ENCODE measurements around the gene SLC9A9.

The SLC9A9 gene

GRCh38 chr3:143648218-143648617, 200.1 kb downstream of the SLC9A9 start:
- no peak for DNase-seq (ENCODE audit: low read depth)

DNA sequence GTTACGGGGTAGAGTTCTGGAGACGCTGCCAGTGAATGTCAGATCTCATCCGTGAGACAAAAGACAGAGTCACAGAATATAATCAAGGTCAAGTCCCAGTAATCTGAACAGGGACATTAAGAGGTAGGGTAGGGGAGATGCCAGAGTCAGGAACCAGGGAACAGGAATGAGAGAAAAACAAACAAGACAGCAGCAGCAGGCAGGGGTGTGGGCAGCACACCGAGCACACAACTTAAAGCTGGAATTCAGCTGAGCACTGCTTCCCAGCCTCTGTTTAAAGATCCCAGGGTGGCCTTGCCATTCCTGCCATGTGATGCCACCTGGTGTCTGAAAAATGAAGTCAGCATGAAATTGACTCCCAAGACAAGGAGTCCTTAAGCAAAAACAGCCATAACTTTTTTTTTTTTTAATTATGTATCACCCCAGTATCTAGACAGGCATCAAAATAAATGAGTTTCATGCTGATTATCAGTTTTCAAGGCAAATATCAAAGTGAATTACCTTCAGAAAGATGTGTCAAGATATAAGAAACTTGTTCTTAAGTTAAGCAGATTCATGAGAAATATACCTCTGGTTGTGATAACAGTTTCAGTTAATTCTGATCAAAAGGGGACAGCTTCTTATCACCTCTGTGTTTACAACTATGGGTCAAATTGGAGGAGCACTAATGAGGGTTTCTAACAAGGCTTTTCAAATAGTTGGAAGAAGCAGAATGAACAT, 203.7 kb downstream of the SLC9A9 start:
- DNase-seq (ENCODE audit: low read depth): no peak

GRCh38 chr3:143643905-143644304, 204.4 kb downstream of the SLC9A9 start:
- no peak for DNase-seq (ENCODE audit: low read depth)

DNA sequence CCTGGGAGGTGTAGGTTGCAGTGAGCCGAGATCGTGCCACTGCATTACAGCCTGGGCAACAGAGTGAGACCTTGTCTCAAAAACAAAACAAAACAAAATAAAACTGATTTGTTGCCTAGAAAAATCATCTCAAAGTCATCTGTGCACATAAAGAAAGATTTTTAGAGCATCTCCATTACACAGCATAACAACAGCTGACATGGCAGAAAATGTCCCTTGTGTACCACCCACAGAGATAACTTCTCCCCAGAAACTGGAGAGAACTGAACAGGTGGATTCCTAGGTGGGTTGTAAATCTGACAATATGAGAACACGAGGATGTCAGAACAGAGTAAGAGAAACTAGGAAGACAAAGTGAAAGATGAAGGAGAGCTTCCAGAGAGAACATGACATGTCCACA, 207.5 kb downstream of the SLC9A9 start:
- DNase-seq (ENCODE audit: low read depth): no peak

DNA sequence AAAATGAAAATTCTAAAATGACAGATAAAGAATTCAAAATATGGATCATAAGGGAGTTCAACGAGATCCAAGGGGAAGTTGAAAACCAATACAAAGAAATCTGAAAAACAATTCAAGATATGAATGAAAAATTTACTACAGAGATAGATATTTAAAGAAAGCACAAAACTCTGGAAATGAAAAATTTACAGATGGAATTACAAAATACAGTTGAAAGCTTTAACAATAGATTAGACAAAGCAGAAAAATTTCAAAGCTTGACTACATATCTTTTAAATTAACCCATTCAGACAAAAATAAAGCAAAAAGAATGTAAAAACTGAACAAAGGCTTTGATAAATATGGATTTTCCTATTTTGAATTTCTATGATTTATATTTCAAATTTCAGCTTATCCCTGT, 211.1 kb downstream of the SLC9A9 start:
- no peak for DNase-seq (ENCODE audit: low read depth)

DNA sequence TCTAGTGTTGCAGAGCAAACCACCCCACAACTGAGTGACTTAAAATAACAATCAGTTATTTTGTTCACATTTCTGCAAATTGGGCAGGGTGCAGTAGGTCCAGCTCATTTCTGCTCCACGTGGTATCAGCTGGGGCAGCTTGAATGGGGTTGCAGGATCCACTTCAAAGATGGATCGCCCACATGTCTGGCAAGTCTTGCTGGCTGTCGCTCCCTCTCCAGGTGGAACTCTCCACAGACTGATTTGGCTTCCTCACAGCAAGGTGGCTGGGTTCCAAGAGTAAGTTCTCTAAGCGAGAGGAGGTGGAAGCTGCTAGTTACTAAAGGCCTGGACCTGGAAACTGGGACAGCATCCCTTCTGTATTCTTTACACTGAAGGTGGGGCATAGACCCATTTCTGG, 213.3 kb downstream of the SLC9A9 start:
- DNase-seq (ENCODE audit: low read depth): no peak

GRCh38 chr3:143634427-143634826, 213.8 kb downstream of the SLC9A9 start:
- DNase-seq (ENCODE audit: low read depth): no peak

GRCh38 chr3:143633816-143634215, 214.5 kb downstream of the SLC9A9 start:
- DNase-seq (ENCODE audit: low read depth): no peak

DNA sequence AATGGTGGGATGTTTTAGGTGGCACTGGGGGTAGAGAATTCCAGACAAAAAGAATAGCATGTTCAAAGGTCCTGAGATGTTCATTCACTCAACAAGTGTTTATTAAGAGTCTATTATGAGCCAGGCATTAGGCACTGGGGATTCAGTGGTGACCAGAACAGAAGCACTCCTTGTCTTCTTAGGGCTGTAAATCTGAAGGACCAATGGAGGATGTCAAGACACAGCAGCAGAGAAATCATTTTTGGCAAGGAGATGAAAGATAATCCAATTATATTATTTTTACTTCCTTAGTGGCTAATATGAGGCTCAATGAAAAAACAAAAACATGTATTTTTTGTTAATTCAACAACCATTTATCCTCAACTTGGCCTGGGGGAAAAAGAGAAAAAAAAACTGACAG, 218.5 kb downstream of the SLC9A9 start:
- no peak for DNase-seq (ENCODE audit: low read depth)

- DNase-seq (ENCODE audit: low read depth): no peak
These were observed 219.3 kb downstream of the SLC9A9 start for GRCh38 chr3:143628971-143629370.

- DNase-seq (ENCODE audit: low read depth): no peak
These were observed 220.9 kb downstream of the SLC9A9 start for GRCh38 chr3:143627336-143627735.

GRCh38 chr3:143619231-143619630, 229.0 kb downstream of the SLC9A9 start:
- no peak for DNase-seq (ENCODE audit: low read depth)

DNA sequence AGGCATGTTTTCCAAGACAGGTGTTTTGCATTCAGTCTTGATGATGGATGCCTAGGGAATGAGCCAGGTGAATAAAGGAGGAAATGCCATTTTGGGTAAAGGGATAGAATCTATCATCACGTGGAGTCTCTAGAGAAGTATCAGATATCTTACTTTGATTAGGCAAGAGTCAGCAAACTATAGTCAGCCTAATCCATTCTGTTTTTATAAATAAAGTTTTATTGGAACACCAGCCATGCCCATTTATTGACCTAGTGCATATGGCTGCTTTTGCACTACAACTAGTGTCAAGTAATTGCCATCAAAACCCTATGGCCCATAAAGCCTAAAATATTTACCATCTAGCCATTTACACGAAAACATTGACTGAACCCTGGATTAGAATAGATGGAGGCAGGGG, 231.2 kb downstream of the SLC9A9 start:
- no peak for DNase-seq (ENCODE audit: low read depth)

- no peak for DNase-seq (ENCODE audit: low read depth)
These were observed 235.0 kb downstream of the SLC9A9 start for GRCh38 chr3:143613226-143613625.

DNA sequence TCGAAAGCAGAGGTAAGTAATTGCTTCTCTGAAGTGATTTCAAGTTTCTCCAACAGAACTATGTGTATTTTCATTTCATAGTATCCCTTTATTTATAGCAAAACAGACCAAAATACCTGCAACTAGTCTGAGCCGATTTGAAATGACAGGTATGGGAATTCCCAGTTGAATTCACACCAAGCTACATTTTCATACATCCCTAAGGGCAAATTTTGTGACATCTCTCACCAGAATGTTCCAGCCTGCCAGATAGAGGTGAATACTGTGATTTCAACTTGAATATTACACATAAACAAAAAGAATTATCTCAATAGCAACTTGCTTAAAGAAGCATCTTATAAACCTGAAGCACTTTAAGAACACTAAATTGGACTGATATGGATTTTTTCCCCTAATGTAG, 235.7 kb downstream of the SLC9A9 start:
- no peak for DNase-seq (ENCODE audit: low read depth)

- no peak for DNase-seq (ENCODE audit: low read depth)
These were observed 239.3 kb downstream of the SLC9A9 start for GRCh38 chr3:143608966-143609365.

DNA sequence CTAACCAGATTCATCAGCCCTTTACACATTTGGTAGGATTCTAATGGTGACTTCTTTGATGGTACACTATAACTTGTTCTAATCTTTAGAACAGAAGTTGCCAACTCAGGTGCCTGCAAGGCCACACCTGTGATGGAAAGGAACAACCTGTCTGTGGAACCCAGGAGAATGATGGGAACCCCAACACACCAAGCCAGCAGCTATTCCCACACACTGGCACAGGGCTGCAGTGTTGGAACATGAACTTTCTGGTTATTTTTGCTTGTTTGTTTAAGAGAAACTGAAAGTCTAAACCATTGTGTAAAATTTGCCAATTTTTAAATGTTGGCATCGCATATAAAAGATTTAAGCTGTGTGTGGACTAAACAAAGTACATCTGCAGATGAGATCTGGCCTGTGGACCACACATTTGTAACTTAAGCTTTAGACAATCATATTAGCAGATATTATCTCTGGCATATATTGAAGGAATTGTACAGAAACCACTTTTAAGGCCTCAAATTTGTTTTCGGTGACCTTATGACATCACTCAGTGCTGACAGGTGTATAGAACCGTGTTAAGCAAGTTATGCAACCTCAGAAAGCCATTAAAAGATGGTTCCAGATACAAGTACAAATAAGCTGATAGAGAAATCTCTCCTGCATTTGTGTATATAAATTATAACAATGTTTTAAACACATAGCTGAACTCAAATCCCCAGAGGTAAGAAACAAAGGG, 242.9 kb downstream of the SLC9A9 start:
- DNase-seq (ENCODE audit: low read depth): no peak

- no peak for DNase-seq (ENCODE audit: low read depth)
These were observed 243.7 kb downstream of the SLC9A9 start for GRCh38 chr3:143604402-143605185.

DNA sequence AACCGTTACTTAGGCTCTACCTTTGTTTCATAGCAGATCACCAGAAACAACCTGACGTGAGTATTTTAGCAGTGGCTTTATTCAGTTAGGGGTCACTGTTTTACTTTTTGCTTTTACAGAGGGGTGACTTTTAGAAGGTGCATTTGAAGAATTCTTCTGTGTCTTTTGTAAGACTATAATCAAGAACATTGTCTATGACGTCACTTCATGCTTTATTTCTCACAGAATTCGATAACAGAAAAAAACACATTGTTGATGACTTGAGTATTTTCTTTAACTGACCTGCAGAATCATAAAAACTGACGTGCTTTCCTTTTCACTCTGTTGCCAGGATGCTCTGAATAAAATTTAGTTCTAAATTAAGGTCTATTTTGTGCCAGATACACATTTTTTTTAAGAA, 244.5 kb downstream of the SLC9A9 start:
- no peak for DNase-seq (ENCODE audit: low read depth)

GRCh38 chr3:143601723-143602484, 246.4 kb downstream of the SLC9A9 start:
- DNase-seq (ENCODE audit: low read depth): no peak

- DNase-seq (ENCODE audit: low read depth): no peak
These were observed 247.2 kb downstream of the SLC9A9 start for GRCh38 chr3:143600756-143601718.

Measured in stimulated activated CD8-positive, alpha-beta memory T cell treated with anti-CD3 and anti-CD28 coated beads, Interleukin-12 subunit alpha, Interleukin-12 subunit beta, amount 100 ng/mL, for 1 hour (primary cell).